Endothelial cell of umbilical vein (primary cell): ENCODE data around the gene ADORA2B.
A peak's percentile ranks its signal among the peaks of the same experiment; 100 is the strongest.

Source experiments
- POLR2A ChIP-seq: IDR thresholded peaks from 2 replicates; pipeline ENCODE4 v1.6.1; 2012; ENCODE audit warnings: low read depth, mild to moderate bottlenecking, control low read depth, low read length
- TF ChIP-seq, protein P1 (sequence below), 2 donors: IDR thresholded peaks; 1 replicate in 1 of 2; 2 replicates in 1 of 2; pipeline ENCODE4 v1.5.1; 2011; ENCODE audit warnings: low read length in 2 of 2, mild to moderate bottlenecking in 2 of 2, moderate library complexity in 2 of 2, control low read depth in 1 of 2, inconsistent platforms in 1 of 2, low read depth in 1 of 2; ENCODE audit not compliant: insufficient read depth in 1 of 2; ENCODE audit errors: extremely low read depth in 1 of 2

DNA sequence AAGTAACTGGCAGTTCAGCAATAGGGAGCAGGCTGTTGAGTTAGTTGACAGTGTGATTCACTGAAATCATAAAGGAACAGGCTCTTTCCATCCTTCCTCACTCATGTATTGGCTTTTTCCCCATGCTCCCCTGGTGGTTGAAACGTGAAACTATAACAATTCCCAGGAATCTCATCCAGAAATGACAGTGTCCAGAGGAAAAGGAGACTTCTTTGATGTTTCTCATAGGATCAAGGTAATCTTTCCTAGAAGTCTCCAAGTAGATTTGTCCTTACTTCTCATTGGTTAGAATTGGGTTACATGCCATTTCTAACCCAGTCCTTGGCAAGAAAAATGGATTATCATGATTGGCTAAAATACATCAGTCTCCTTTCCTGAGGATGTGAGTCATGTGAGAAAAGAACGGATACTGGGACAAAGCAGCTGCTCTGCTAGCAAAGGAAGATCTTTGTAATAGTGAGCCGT lies 69.0 kb downstream of the ADORA2B start:
- TF ChIP-seq, protein P1, sequence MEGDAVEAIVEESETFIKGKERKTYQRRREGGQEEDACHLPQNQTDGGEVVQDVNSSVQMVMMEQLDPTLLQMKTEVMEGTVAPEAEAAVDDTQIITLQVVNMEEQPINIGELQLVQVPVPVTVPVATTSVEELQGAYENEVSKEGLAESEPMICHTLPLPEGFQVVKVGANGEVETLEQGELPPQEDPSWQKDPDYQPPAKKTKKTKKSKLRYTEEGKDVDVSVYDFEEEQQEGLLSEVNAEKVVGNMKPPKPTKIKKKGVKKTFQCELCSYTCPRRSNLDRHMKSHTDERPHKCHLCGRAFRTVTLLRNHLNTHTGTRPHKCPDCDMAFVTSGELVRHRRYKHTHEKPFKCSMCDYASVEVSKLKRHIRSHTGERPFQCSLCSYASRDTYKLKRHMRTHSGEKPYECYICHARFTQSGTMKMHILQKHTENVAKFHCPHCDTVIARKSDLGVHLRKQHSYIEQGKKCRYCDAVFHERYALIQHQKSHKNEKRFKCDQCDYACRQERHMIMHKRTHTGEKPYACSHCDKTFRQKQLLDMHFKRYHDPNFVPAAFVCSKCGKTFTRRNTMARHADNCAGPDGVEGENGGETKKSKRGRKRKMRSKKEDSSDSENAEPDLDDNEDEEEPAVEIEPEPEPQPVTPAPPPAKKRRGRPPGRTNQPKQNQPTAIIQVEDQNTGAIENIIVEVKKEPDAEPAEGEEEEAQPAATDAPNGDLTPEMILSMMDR (IDR thresholded peaks at IDR 0.05; ENCODE audit: extremely low read depth in 1 of 2, insufficient read depth in 1 of 2, low read depth in 1 of 2, low read length in 2 of 2): peak; percentile 53 to 54
- TF ChIP-seq POLR2A: peak; percentile 3
